HG03066 (cell line): Measurements from ENCODE around the gene TRIM3.
"Not testable (repeated sequence)": the region's sequence is repeated elsewhere in the genome, so short reads cannot be mapped to it uniquely, and the experiment has no call there.

Source experiments
- ATAC-seq: cut with Tn5 transposase; IDR thresholded peaks from one replicate; pipeline ENCODE4 v1.9.1; 2021; ENCODE audit warnings: low read depth; ENCODE audit not compliant: unreplicated experiment

The TRIM3 gene

DNA sequence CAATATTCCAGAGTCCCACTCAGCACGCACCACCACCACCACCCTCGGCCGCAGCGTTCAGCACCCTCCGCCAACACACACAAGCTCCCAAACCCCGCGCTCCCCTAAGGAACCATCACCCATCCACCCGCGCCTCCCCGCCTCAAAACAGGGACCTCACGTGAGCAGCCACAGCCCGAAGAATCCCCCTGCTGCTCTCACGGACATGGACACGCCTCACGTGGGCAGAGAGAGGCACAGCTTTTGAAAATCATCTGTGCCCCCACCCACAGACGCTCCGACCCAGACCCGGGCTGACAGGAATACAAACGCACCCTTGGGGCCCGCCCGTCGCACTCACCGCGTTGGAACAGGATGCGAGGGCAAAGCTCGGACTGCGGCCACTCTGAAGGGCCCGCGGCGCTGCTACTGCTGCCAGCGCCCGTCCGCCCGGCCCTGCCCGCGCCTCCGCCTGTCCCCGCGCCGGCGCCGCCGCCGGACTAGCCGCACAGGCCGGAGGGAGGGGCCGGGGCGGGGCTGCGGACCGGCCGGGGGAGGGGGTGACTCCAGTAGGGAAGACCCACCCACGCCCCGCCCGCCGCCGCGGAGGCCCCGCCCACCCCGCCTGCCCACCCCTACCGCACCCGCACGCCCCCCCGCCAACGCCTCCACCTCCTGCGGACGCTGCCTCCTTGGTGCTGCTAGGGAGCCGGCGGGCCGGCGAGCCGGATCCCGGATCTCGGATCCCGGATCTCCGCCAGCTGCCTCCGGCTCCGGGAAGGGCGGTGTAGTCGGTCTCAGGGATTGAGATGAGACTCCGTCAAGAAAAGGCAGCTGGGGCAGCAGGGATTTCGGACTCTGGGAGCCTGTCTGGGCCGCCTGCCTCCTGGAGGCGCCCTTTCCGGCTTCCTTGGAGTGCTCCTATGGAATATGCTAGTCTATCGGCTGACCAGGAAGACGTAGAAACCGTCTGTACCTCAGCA is at the start of gene TRIM3:
Gene TRIM3 (minus strand): TSS at position 491 of the 962 bp plus-strand sequence. CDS start 8,246 bp downstream, outside the sequence.
- ATAC-seq: peak; percentile 59

DNA sequence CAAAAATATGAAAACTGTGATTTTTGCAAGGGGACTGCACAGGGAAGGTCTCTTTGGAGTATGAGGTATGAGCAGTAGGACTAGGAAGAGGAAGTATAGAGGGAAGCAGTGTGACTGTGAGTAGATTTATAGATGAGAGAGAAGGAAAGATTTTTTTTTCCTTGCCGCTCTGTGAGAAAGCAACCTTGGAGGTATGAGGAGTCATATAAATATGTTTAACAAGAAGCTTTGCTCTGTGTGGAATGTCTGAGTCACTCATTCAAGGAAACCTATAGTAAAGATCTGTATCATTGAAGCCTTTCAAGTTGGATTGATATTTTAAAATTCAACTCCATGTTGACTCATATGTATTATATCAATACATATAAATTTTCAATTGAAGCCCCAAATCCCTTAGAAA is 49.5 kb upstream of the TRIM3 start:
- ATAC-seq: no peak

GRCh38 chr11:6521946-6522345 is 48.2 kb upstream of the TRIM3 start:
- not testable (repeated sequence) for ATAC-seq

DNA sequence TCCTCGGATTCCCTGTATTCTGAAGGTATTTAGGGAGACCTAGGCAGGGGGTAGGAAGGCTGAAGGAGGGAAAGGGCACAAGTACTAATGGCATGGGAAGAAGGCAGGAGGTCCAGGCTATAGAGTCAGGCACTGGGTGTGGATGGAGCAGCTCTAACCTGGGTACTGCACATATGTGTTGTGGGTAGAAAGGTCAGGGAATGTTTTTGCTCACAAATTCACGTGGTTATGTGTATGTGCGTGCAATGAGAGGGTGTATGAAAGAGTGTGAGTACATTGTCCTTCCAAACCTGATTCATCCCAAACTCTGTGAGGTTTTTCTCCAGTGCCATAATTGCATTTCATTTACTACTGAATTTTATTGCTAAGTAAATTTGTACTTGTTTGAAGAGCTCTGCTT is 46.5 kb upstream of the TRIM3 start:
- ATAC-seq: no peak

DNA sequence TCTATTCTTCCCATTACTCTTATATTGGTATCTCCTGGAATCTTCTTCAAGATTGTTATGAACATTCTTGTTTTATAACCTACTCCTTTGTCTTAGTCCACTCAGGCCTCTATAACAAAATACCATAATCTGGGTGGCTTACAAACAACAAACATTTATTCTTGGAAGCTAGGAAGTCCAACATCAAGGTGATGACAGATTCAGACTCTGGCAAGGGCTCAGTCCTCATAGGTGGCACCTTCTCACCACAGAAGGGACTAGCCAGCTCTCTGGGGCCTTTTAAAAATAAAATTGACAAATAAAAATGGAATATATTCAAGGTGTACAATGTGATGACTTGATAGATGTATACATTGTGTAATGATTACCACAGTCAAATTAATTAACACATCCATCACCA is 43.1 kb upstream of the TRIM3 start:
- ATAC-seq: no peak

DNA sequence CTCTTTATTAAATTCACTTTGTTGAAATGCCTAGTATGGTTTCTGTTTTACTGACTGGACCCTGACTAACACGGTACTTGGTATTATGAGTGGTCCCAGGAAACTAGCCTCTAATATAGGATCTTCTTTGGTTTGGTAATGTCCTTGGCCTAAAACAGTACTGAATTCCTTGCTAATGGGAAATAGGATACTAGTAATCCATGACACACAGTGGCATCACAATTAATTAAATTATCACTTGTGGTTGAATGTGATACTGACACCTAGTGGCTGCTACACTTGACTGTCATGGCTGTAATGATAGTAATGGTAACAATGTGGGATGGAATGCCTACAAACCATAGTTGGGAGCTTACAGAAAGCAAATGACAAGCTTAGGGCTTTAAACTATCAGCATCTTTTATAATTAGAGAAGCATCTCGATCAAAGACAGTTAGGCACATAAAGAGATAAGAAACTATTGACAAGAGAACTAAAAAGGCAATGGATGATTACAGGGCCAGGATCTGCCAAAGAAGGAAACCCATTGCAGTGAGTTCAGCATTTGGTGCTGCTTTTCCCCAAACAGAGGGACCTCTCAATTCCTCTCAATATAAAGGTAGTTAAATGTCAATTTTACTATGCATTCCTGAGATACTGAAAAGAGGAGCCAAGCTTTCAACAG is 32.0 kb upstream of the TRIM3 start:
- no peak for ATAC-seq

DNA sequence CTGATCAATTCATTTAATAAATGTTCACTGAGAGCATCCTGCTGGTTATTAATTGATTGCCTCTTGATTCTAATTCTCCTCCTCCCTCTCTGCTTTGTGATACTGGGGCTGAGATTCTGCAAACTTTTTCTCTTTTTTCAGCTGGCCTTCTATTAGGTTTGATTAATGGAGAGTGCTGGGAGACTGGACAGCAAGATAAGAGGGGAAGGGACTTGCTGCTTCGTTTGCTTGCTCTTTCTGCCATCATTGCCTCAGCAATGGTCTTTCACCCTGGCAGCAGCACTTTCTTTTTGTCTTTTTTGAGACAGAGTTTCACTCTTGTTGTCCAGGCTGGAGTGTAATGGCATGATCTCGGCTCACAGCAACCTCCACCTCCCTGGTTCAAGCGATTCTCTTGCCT is 30.4 kb upstream of the TRIM3 start:
- ATAC-seq: no peak

- ATAC-seq: no peak
Observed at GRCh38 chr11:6502382-6502781, 28.6 kb upstream of the TRIM3 start.

DNA sequence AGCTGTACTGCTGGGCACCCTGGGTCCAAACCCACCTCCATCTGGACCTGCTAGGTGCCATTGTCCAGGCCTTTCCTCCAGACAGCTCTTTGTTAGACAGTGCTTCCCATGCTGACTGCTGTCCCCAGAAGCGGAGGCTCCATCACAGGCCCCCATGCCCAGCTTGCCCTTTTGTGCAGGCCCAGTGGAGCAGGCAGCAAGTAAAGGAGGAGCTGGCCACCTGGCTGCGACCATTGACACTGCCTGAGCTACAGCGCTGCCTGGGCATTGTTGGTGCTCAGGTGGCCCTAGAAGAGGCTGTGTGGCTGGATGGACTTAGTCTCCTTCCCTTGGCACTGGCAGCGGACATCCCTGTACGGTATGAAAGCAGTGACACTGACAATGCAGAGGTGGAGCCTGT is 24.8 kb upstream of the TRIM3 start:
- no peak for ATAC-seq

DNA sequence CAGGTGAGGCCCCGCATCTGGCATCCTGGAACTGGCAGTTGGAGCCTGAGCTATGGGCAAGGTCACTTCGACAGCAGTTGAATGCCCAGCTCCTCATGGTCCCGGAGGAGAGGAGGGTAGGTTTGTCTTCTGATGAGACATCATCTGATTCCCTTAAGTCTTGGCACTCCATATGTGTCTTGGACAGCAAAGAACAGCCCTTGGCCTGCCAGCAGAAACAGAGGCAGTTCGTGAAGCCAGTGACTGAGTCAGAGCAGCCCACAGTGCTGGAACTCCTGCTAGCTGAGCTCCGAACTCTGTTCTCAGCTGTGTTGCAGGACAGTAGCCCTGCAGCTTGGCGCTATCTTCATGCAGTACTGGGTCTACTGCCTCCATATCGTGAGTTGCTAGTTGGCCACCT is 24.4 kb upstream of the TRIM3 start:
- no peak for ATAC-seq

DNA sequence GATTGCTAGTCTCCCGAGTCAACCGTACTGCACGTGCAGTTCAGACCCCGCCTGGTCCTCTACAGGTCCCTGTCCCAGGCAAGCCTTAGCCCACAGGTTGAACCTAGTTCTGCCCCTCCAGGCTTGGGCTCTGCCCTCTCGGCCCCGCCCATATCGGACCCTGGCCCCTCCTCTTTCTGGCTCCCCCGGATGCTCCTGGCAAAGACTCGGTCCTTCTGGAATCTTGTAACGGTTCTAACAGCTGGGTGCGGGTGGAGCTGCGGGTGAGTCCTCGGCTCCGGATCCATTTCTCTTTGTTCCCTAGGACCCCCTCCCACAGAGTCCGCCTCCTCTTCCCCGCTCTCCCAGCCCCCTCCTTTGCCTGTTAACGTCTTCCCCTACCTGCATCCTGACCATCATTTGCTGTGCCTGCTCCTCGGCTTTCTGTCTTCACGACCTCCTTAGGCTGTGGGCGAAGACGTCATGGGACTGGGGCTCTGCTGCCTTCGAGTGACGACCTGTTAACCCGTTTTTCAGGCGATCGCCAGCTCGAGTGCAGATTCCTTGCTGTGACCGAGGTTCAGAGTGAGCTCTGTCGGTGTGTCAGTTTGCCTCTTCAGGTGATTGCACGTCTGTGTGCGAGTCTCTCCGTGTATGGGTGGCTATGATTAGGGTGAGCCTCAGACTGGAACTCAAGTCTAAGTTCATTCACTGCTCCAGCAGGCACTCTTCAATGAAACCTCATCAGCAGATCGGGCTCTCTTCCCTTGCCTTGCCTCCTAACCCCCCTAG is 23.5 kb upstream of the TRIM3 start, which contains the start of gene DNHD1:
Gene DNHD1 (plus strand): TSS at position 212 of the 771 bp plus-strand sequence. CDS start 936 bp downstream, outside the sequence.
- no peak for ATAC-seq

GRCh38 chr11:6489306-6489705 is 15.6 kb upstream of the TRIM3 start:
- ATAC-seq: no peak

DNA sequence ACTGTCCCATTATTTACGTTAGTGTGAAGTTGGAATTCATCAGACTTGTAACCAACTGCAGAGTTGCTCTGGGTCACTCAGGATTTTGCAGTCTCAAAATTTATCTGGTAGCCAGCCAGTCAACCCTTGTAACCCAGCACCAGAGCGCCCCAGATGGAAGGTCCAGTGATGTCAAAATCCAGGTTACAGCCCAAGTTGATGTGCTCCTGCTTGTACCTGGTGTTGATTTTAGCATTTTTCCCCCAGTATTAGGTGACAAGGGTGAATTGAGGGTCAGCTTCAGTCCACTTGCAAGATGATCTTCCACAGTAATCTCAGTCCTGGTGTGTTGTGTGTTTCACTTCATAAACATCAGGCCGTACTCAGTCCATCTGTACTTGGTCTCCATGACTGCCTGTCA is 15.1 kb upstream of the TRIM3 start:
- no peak for ATAC-seq

DNA sequence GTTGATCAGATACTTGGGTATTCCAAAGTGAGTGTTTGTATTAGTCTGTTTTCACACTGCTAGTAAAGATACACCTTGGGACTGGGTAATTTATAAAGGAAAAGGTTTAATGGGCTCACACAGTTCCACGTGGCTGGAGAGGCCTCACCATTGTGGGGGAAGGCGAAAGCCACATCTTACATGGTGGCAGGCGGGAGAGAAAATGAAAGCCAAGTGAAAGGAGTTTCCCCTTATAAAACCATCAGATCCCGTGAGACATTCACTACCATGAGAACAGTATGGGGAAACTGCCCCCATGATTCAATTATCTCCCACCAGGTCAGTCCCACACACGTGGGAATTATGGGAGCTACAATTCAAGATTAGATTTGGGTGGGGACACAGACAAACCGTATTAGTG is 14.6 kb upstream of the TRIM3 start:
- no peak for ATAC-seq

GRCh38 chr11:6486938-6487337 is 13.2 kb upstream of the TRIM3 start:
- no peak for ATAC-seq

- ATAC-seq: no peak
Observed at GRCh38 chr11:6486256-6486655, 12.5 kb upstream of the TRIM3 start.

GRCh38 chr11:6485661-6486060 is 11.9 kb upstream of the TRIM3 start:
- ATAC-seq: no peak

DNA sequence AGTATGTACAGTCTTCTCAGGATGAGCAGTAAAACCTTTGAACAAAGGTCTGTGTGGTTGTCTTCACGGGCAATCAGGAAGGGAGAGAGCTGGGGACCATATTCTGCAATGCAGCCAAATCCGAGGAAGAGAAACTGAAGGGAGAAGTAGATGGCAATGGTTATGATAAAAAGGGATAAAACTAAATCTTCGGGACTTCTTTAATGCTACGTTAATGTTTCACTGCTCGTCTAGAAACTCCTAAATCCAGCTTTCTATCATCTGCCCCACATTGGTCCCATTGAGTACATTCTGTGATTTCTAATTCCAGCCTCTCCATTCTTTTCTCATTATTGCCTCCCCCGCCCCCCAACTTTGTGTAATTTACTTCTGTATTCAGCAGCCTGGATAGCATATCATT is 9.3 kb upstream of the TRIM3 start:
- no peak for ATAC-seq

GRCh38 chr11:6482441-6482840 is 8.7 kb upstream of the TRIM3 start:
- ATAC-seq: no peak

GRCh38 chr11:6481924-6482275 is 8.2 kb upstream of the TRIM3 start:
- peak; percentile 3 for ATAC-seq
